Panc1 (cell line): Measurements from ENCODE around the gene F2. TPM values are rescaled to one million over a fixed set of nuclear protein-coding genes. Genes with fewer than 3 reads are reported as not detected.

Source experiments
- ATAC-seq: fragments of 200-7000 bp; cut with Tn5 transposase; 2 replicates; pipeline ENCODE4 v1.9.1; 2020; ENCODE audit warnings: mild to moderate bottlenecking, moderate library complexity
- BruUV-seq: library from RNA; stranded (reverse); fragments of 400-500 nt; replicated peaks from 2 replicates; lab custom pipeline; 2021; lab: Mats Ljungman, UMichigan
- CTCF ChIA-PET: fragments of 300-600 bp; sonication (Branson Sonifier 250); formaldehyde crosslinking; loops from one replicate; lab custom pipeline; 2022; ENCODE audit warnings: antibody characterized with exemption; lab: Charles Lee
- POLR2A ChIA-PET: fragments of 300-600 bp; sonication (Branson Sonifier 250); formaldehyde crosslinking; loops from one replicate; lab custom pipeline; 2022; ENCODE audit warnings: antibody characterized with exemption; lab: Charles Lee
- DNase-seq: peaks from one replicate; pipeline ENCODE4 v3.0.0-alpha.2; 2010; ENCODE audit warnings: low read depth, low spot score
- H3K27ac ChIP-seq: 2 replicates; pipeline ENCODE4 v1.5.1; 2011; ENCODE audit warnings: mild to moderate bottlenecking, low read length, inconsistent platforms
- H3K27me3 ChIP-seq: fragments of 200-500 bp; sonication (Bioruptor generic); 2 replicates; pipeline ENCODE4 v1.6.0; 2014; ENCODE audit warnings: low read length, inconsistent platforms; ENCODE audit not compliant: control insufficient read depth, insufficient read depth
- H3K36me3 ChIP-seq: fragments of 200-500 bp; sonication (Bioruptor generic); 2 replicates; pipeline ENCODE4 v1.5.1; 2014; ENCODE audit warnings: inconsistent platforms, mild to moderate bottlenecking, low read length, moderate library complexity; ENCODE audit not compliant: control insufficient read depth, insufficient read depth
- H3K4me1 ChIP-seq: 2 replicates; pipeline ENCODE4 v1.5.1; 2011; ENCODE audit warnings: inconsistent platforms, mild to moderate bottlenecking, low read length, moderate library complexity; ENCODE audit not compliant: control insufficient read depth, insufficient read depth
- H3K4me3 ChIP-seq, 2 experiments: 2 replicates each; pipeline ENCODE4 v1.5.1; 2011 to 2012; ENCODE audit warnings: low read depth in 2 of 2, low read length in 2 of 2, mild to moderate bottlenecking in 2 of 2, inconsistent platforms in 1 of 2, moderate library complexity in 1 of 2
- H3K9me3 ChIP-seq: fragments of 200-500 bp; sonication (Bioruptor generic); 2 replicates; pipeline ENCODE4 v1.5.1; 2014; ENCODE audit warnings: low read depth, mild to moderate bottlenecking, inconsistent platforms, low read length, moderate library complexity; ENCODE audit not compliant: control insufficient read depth, insufficient read depth
- CTCF ChIP-seq: fragments of 450-650 bp; IDR thresholded peaks from 2 replicates; pipeline ENCODE4 v1.5.1; 2017; ENCODE audit warnings: mild to moderate bottlenecking
- POLR2AphosphoS5 ChIP-seq: IDR thresholded peaks from 2 replicates; pipeline ENCODE4 v1.6.1; 2012; ENCODE audit warnings: mild to moderate bottlenecking, low read depth, low read length, moderate library complexity
- SIN3A ChIP-seq: IDR thresholded peaks from 2 replicates; pipeline ENCODE4 v1.6.1; 2012; ENCODE audit warnings: low read depth, mild to moderate bottlenecking, low read length, moderate library complexity, borderline replicate concordance; ENCODE audit not compliant: insufficient read depth
- TCF7L2 ChIP-seq: IDR thresholded peaks from 2 replicates; pipeline ENCODE4 v1.6.1; 2011; ENCODE audit warnings: mild to moderate bottlenecking, low read depth, low read length, inconsistent platforms
- in situ Hi-C: cut with HindIII; loops from 2 replicates; pipeline ENCODE4 v1.10.0; 2016; ENCODE audit warnings: low sequenced_read_pairs, low pct_unique_long_range_greater_than_20kb
- intact Hi-C: fragments of 100-400 bp; cut with micrococcal nuclease; formaldehyde crosslinking; loops from one replicate; pipeline ENCODE4 v1.10.0; 2022; ENCODE audit not compliant: unreplicated experiment
- total RNA-seq: library from RNA; stranded (reverse); gene quantifications from one replicate; pipeline ENCODE4 v1.2.1, GENCODE V29; 2021; ENCODE audit not compliant: unreplicated experiment
- TF ChIP-seq, protein P1 (sequence below), 2 experiments: IDR thresholded peaks; 2 replicates each; pipeline ENCODE4 v1.6.1; 2011 to 2012; ENCODE audit warnings: low read depth in 2 of 2, control low read depth in 1 of 2, low read length in 1 of 2, mild to moderate bottlenecking in 1 of 2, moderate library complexity in 1 of 2; ENCODE audit not compliant: insufficient read depth in 1 of 2

Gene F2
- total RNA-seq, 1 experiment from 2014 or later: 0.64 TPM

GRCh38 chr11:46673713-46674462 is 45.1 kb upstream of the F2 start:
- Histone ChIP-seq H3K27ac (no peak overlapping the region), H3K4me1 (peaks cover 8% of the 10 kb centered on the region), H3K4me3 (no peak overlapping the region), H3K36me3 (peaks cover 4% of the 10 kb centered on the region; the same call in 1 of the 2 replicates), H3K27me3 (no peaks in the 10 kb centered on the region), H3K9me3 (no peaks in the 10 kb centered on the region)
- ChIA-PET CTCF (interaction anchor here (0.7 kb wide), 1 partner anchor 25 kb away, joined by 4 read pairs; no protein-coding TSS in a partner anchor), POLR2A (interaction anchor here (0.6 kb wide), 1 partner anchor 75 kb away, joined by 3 read pairs; no protein-coding TSS in a partner anchor)
- ATAC-seq (no peak), DNase-seq (no peak)
- in situ Hi-C loops (no loop called here), intact Hi-C loops (no loop called here)
- TF ChIP-seq POLR2AphosphoS5: no peak
- BruUV-seq: no TSS peak

DNA sequence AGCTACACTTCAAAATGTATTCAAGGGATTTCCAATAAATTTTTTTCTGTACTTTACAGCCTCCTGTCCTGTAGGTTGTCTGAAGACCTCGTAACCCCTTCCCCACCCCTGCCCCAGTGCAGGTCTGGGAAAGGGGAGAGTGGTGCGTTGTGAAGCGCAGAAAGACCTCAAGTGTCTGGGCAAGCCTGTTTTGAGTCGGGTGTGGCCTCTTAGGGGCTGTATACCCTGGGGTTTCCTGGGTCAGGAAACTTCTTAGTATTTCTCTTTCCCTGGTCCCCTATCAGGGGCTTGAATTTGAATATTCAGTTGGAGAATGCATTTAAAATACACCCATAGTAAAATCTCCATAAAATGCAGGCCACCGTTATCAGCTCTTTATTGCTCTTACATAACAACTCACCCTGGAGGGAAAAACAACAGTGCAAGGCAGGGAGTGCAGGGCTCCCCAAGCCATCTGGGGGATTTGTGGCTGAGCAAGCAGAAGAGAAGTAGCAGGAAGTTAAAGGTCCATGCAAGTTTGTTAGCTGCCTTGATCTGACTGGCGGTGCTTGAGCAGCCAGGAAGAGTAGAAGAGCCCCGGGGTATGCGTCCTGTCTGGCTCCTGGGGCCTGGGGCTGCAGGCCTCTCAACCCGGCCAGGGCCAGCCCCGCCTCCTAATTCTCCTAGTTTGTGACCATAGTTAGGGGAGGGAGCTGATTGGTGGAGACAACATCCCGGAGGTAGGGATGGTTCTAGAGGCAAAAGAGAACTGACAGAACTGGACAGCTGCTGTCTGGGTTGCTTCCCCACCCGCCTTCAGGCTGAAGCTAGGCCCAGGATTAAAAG is 44.3 kb upstream of the F2 start:
- ChIA-PET CTCF (no interaction called here), POLR2A (no interaction called here)
- in situ Hi-C loops: no loop called here
- intact Hi-C loops: no loop called here
- peak; percentile 17; the same call in 1 of the 2 replicates for ATAC-seq
- no peak for TF ChIP-seq POLR2AphosphoS5
- TF ChIP-seq, protein P1, sequence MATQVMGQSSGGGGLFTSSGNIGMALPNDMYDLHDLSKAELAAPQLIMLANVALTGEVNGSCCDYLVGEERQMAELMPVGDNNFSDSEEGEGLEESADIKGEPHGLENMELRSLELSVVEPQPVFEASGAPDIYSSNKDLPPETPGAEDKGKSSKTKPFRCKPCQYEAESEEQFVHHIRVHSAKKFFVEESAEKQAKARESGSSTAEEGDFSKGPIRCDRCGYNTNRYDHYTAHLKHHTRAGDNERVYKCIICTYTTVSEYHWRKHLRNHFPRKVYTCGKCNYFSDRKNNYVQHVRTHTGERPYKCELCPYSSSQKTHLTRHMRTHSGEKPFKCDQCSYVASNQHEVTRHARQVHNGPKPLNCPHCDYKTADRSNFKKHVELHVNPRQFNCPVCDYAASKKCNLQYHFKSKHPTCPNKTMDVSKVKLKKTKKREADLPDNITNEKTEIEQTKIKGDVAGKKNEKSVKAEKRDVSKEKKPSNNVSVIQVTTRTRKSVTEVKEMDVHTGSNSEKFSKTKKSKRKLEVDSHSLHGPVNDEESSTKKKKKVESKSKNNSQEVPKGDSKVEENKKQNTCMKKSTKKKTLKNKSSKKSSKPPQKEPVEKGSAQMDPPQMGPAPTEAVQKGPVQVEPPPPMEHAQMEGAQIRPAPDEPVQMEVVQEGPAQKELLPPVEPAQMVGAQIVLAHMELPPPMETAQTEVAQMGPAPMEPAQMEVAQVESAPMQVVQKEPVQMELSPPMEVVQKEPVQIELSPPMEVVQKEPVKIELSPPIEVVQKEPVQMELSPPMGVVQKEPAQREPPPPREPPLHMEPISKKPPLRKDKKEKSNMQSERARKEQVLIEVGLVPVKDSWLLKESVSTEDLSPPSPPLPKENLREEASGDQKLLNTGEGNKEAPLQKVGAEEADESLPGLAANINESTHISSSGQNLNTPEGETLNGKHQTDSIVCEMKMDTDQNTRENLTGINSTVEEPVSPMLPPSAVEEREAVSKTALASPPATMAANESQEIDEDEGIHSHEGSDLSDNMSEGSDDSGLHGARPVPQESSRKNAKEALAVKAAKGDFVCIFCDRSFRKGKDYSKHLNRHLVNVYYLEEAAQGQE (IDR thresholded peaks at IDR 0.05; ENCODE audit: insufficient read depth in 1 of 2, low read depth in 2 of 2, low read length in 1 of 2): no peak
- TF ChIP-seq SIN3A: no peak
- no peak for TF ChIP-seq CTCF
- TF ChIP-seq TCF7L2: no peak
- no peak for DNase-seq
- H3K27ac ChIP-seq: peak overlapping the region; percentile 52
- no peaks in the 10 kb centered on the region for H3K27me3 ChIP-seq
- BruUV-seq: no TSS peak
- H3K9me3 ChIP-seq: no peaks in the 10 kb centered on the region
- H3K4me1 ChIP-seq: peaks cover 8% of the 10 kb centered on the region
- no peak overlapping the region for H3K4me3 ChIP-seq
- no peaks in the 10 kb centered on the region; the same call in 1 of the 2 replicates for H3K36me3 ChIP-seq
